HG02970 (cell line): ENCODE results near the gene RRN3.
"Not testable (repeated sequence)": the region's sequence is repeated elsewhere in the genome, so short reads cannot be mapped to it uniquely, and the experiment has no call there.

Source experiments
- ATAC-seq: cut with Tn5 transposase; IDR thresholded peaks from one replicate; pipeline ENCODE4 v1.9.1; 2021; ENCODE audit warnings: mild to moderate bottlenecking, moderate library complexity, moderate number of reproducible peaks; ENCODE audit not compliant: unreplicated experiment, low FRiP score

Gene RRN3

GRCh38 chr16:15029749-15030148 lies 64.3 kb downstream of the RRN3 start:
- not testable (repeated sequence) for ATAC-seq

GRCh38 chr16:15028801-15029698 lies 65.0 kb downstream of the RRN3 start:
- ATAC-seq = not testable (repeated sequence)

- not testable (repeated sequence) for ATAC-seq
Measured at GRCh38 chr16:15028345-15028715, 65.7 kb downstream of the RRN3 start.

- ATAC-seq = not testable (repeated sequence)
Measured at GRCh38 chr16:15027503-15028344, 66.3 kb downstream of the RRN3 start.

- ATAC-seq = not testable (repeated sequence)
Measured at GRCh38 chr16:15027051-15027450, 67.0 kb downstream of the RRN3 start.

GRCh38 chr16:15025234-15025951 lies 68.7 kb downstream of the RRN3 start:
- not testable (repeated sequence) for ATAC-seq

GRCh38 chr16:15024858-15025199 lies 69.2 kb downstream of the RRN3 start:
- ATAC-seq = not testable (repeated sequence)

- ATAC-seq = not testable (repeated sequence)
Measured at GRCh38 chr16:15023381-15024077, 70.5 kb downstream of the RRN3 start.

- ATAC-seq = not testable (repeated sequence)
Measured at GRCh38 chr16:15022194-15022593, 71.9 kb downstream of the RRN3 start.

GRCh38 chr16:15021429-15021828 lies 72.6 kb downstream of the RRN3 start:
- ATAC-seq = not testable (repeated sequence)

GRCh38 chr16:15016951-15017580 lies 77.0 kb downstream of the RRN3 start:
- ATAC-seq = not testable (repeated sequence)

GRCh38 chr16:15016354-15016753 lies 77.7 kb downstream of the RRN3 start:
- ATAC-seq = not testable (repeated sequence)

GRCh38 chr16:15015671-15016070 lies 78.4 kb downstream of the RRN3 start:
- ATAC-seq = not testable (repeated sequence)

GRCh38 chr16:15012941-15013340 lies 81.1 kb downstream of the RRN3 start:
- not testable (repeated sequence) for ATAC-seq
